Measurements from ENCODE around the gene SHANK3.

The SHANK3 gene

GRCh38 chr22:50705219-50705691 is 32.6 kb downstream of the SHANK3 start:
- no peak for TF ChIP-seq CTCF (IDR thresholded peaks at IDR 0.05)
- no peaks in the 10 kb centered on the region for H3K36me3 ChIP-seq
- H3K27me3 ChIP-seq: no peaks in the 10 kb centered on the region
- H3K4me1 ChIP-seq (ENCODE audit: control insufficient read depth in 1 of 2, insufficient read depth in 1 of 2, low read depth in 1 of 2, low read length in 1 of 2): no peaks in the 10 kb centered on the region
- H3K27ac ChIP-seq: no peak overlapping the region
- H3K9me3 ChIP-seq: no peaks in the 10 kb centered on the region
- H3K4me3 ChIP-seq (ENCODE audit: low read depth in 1 of 2, low read length in 1 of 2): no peak overlapping the region

- no peak for TF ChIP-seq CTCF (IDR thresholded peaks at IDR 0.05)
- no peaks in the 10 kb centered on the region for H3K27me3 ChIP-seq
- no peak overlapping the region for H3K27ac ChIP-seq
- no peaks in the 10 kb centered on the region for H3K36me3 ChIP-seq
- no peaks in the 10 kb centered on the region for H3K9me3 ChIP-seq
- no peaks in the 10 kb centered on the region for H3K4me1 ChIP-seq (ENCODE audit: control insufficient read depth in 1 of 2, insufficient read depth in 1 of 2, low read depth in 1 of 2, low read length in 1 of 2)
- no peak overlapping the region for H3K4me3 ChIP-seq (ENCODE audit: low read depth in 1 of 2, low read length in 1 of 2)
Observed at GRCh38 chr22:50705851-50706351, 33.3 kb downstream of the SHANK3 start.

GRCh38 chr22:50706481-50707125 is 34.0 kb downstream of the SHANK3 start:
- Histone ChIP-seq H3K4me3 (ENCODE audit: low read depth in 1 of 2, low read length in 1 of 2) (no peak overlapping the region), H3K27me3 (no peaks in the 10 kb centered on the region), H3K36me3 (no peaks in the 10 kb centered on the region), H3K27ac (no peak overlapping the region), H3K9me3 (no peaks in the 10 kb centered on the region), H3K4me1 (ENCODE audit: control insufficient read depth in 1 of 2, insufficient read depth in 1 of 2, low read depth in 1 of 2, low read length in 1 of 2) (no peaks in the 10 kb centered on the region)
- TF ChIP-seq CTCF (IDR thresholded peaks at IDR 0.05): no peak

- Histone ChIP-seq H3K27me3 (no peaks in the 10 kb centered on the region), H3K27ac (no peak overlapping the region), H3K4me1 (ENCODE audit: control insufficient read depth in 1 of 2, insufficient read depth in 1 of 2, low read depth in 1 of 2, low read length in 1 of 2) (no peaks in the 10 kb centered on the region), H3K36me3 (no peaks in the 10 kb centered on the region), H3K9me3 (no peaks in the 10 kb centered on the region), H3K4me3 (ENCODE audit: low read depth in 1 of 2, low read length in 1 of 2) (no peak overlapping the region)
- no peak for TF ChIP-seq CTCF (IDR thresholded peaks at IDR 0.05)
Observed at GRCh38 chr22:50708474-50708873, 35.9 kb downstream of the SHANK3 start.

GRCh38 chr22:50708996-50709395 is 36.4 kb downstream of the SHANK3 start:
- Histone ChIP-seq H3K9me3 (no peaks in the 10 kb centered on the region), H3K27ac (no peak overlapping the region), H3K4me1 (ENCODE audit: control insufficient read depth in 1 of 2, insufficient read depth in 1 of 2, low read depth in 1 of 2, low read length in 1 of 2) (no peaks in the 10 kb centered on the region), H3K36me3 (no peaks in the 10 kb centered on the region), H3K4me3 (ENCODE audit: low read depth in 1 of 2, low read length in 1 of 2) (no peak overlapping the region), H3K27me3 (no peaks in the 10 kb centered on the region)
- TF ChIP-seq CTCF (IDR thresholded peaks at IDR 0.05): no peak

Data from neutrophil (primary cell).